HepG2 (cell line): ENCODE data around the gene C1QTNF6. TPM values are rescaled to one million over a fixed set of nuclear protein-coding genes. Genes with fewer than 3 reads are reported as not detected.

Experiments used
- ARNT ChIP-seq: fragments of 450-650 bp; IDR thresholded peaks from 2 replicates; pipeline ENCODE4 v1.6.1; 2017
- ATF7 ChIP-seq, 2 experiments: fragments of 450-650 bp in 1 of 2; sonication (generic) in 1 of 2; formaldehyde crosslinking in 1 of 2; IDR thresholded peaks; 2 replicates each; pipeline versions ENCODE4 v1.4.0 to v1.6.1; 2016 to 2020; ENCODE audit warnings: antibody characterized with exemption in 1 of 2, mild to moderate bottlenecking in 1 of 2, missing genetic modification reagents in 1 of 2
- KAT8 ChIP-seq: IDR thresholded peaks from 2 replicates; pipeline ENCODE4 v1.6.1; 2016; ENCODE audit warnings: missing genetic modification reagents, missing compliant biosample characterization
- NFKBIZ ChIP-seq: IDR thresholded peaks from 2 replicates; pipeline ENCODE4 v1.6.1; 2018; ENCODE audit warnings: missing genetic modification reagents, missing compliant biosample characterization
- NKX3-1 ChIP-seq: sonication (generic); formaldehyde crosslinking; IDR thresholded peaks from 2 replicates; pipeline ENCODE4 v1.5.0; 2020; ENCODE audit warnings: missing genetic modification reagents
- REL ChIP-seq: sonication (generic); formaldehyde crosslinking; conservative IDR thresholded peaks from 2 replicates; pipeline ENCODE4 v1.8.0; 2022; ENCODE audit warnings: mild to moderate bottlenecking, missing genetic modification reagents, moderate library complexity
- SP1 ChIP-seq, 2 experiments: fragments of 450-650 bp in 1 of 2; sonication (generic) in 1 of 2; formaldehyde crosslinking in 1 of 2; IDR thresholded peaks; 2 replicates each; pipeline versions ENCODE4 v1.4.0 to v1.6.1; 2016 to 2020; ENCODE audit warnings: missing genetic modification reagents in 1 of 2
- TOPORS ChIP-seq: sonication (generic); formaldehyde crosslinking; IDR thresholded peaks from 2 replicates; pipeline ENCODE4 v1.8.0; 2023; ENCODE audit warnings: mild to moderate bottlenecking, missing genetic modification reagents
- ZFYVE20 ChIP-seq: sonication (generic); formaldehyde crosslinking; IDR thresholded peaks from 2 replicates; pipeline ENCODE4 v1.8.0; 2023; ENCODE audit warnings: low read depth, mild to moderate bottlenecking, moderate library complexity, missing genetic modification reagents, borderline replicate concordance
- ZNF24 ChIP-seq: fragments of 450-650 bp; IDR thresholded peaks from 2 replicates; pipeline ENCODE4 v1.6.1; 2017; ENCODE audit warnings: antibody characterized with exemption, mild to moderate bottlenecking
- ZNF773 ChIP-seq: sonication (generic); formaldehyde crosslinking; IDR thresholded peaks from 2 replicates; pipeline ENCODE4 v1.4.0; 2020; ENCODE audit warnings: missing genetic modification reagents, borderline replicate concordance
- polyA plus RNA-seq, 8 experiments: library from polyadenylated mRNA; depleted of rRNA in 3 of 8; stranded (reverse) in 7 of 8; unstranded in 1 of 8; fragments of >200 nt; fragmentation: Illumina TruSeq in 4 of 8; extraction: Trizol in 4 of 8; gene quantifications; 2 replicates each; pipeline versions ENCODE4 v1.2.1 to v1.2.3, GENCODE V29; 2011 to 2016; ENCODE audit warnings: low read depth in 4 of 8, missing spikeins in 1 of 8, mixed read lengths in 1 of 8; ENCODE audit not compliant: insufficient read depth in 1 of 8
- total RNA-seq, 5 experiments: library from RNA; depleted of rRNA; stranded (reverse); fragments of >200 nt; fragmentation: Illumina TruSeq; extraction: Trizol; gene quantifications; 2 replicates each; pipeline ENCODE4 v1.2.3, GENCODE V29; 2016; ENCODE audit warnings: low read depth in 1 of 5
- TF ChIP-seq, protein P1 (sequence below): sonication (generic); formaldehyde crosslinking; IDR thresholded peaks from 2 replicates; pipeline ENCODE4 v1.5.0; 2020; ENCODE audit warnings: mild to moderate bottlenecking, missing genetic modification reagents
- TF ChIP-seq, protein P2 (sequence below): IDR thresholded peaks from 2 replicates; pipeline ENCODE4 v1.6.1; 2016; ENCODE audit warnings: low read depth
- TF ChIP-seq, protein P3 (sequence below): sonication (generic); formaldehyde crosslinking; IDR thresholded peaks from 2 replicates; pipeline ENCODE4 v1.4.0; 2020; ENCODE audit warnings: missing genetic modification reagents
- TF ChIP-seq, protein P4 (sequence below): sonication (generic); formaldehyde crosslinking; conservative IDR thresholded peaks from 2 replicates; pipeline ENCODE4 v1.8.0; 2022; ENCODE audit warnings: missing genetic modification reagents
- TF ChIP-seq, protein P5 (sequence below): sonication (generic); formaldehyde crosslinking; IDR thresholded peaks from 2 replicates; pipeline ENCODE4 v1.4.0; 2020; ENCODE audit warnings: mild to moderate bottlenecking, missing genetic modification reagents

The C1QTNF6 gene
- total and polyA plus RNA-seq, 2 of the 13 experiments (the other 11 are each of a cell fraction or from before 2014, with no cell fraction given) = 2.7 to 6.9 TPM

DNA sequence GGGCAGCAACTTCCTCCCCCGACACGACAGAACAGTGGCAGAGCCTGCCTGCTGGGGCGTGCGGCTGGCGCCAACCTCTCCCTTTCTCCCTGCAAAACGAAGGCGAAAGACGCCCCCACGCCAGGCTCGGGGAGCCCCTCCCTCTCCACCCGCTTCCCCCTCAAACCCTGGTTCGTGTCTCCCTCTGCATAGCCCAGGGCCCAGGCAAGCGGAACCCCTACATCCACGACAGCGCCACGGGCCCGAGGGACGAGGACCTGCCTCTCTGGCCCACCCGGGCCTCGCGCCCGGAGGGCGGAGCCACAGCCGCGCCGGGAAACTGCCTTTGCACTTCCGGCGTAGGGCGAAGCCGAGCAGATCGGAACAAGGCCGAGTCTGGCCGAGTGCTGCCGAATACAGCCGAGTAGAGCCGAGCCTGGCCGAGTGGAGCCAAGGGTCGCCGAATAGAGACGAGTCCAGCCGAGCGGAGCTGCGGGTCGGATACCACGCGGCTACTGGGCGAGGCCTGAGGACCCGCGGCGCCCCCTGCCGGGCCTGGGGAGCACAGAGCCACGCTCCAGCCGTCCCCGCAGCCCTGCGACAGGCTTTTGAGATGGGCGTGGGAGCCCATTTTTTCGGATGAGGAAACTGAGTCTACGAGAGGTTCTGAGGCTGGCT, 11.2 kb upstream of the C1QTNF6 start (continued):
- TF ChIP-seq, protein P1, sequence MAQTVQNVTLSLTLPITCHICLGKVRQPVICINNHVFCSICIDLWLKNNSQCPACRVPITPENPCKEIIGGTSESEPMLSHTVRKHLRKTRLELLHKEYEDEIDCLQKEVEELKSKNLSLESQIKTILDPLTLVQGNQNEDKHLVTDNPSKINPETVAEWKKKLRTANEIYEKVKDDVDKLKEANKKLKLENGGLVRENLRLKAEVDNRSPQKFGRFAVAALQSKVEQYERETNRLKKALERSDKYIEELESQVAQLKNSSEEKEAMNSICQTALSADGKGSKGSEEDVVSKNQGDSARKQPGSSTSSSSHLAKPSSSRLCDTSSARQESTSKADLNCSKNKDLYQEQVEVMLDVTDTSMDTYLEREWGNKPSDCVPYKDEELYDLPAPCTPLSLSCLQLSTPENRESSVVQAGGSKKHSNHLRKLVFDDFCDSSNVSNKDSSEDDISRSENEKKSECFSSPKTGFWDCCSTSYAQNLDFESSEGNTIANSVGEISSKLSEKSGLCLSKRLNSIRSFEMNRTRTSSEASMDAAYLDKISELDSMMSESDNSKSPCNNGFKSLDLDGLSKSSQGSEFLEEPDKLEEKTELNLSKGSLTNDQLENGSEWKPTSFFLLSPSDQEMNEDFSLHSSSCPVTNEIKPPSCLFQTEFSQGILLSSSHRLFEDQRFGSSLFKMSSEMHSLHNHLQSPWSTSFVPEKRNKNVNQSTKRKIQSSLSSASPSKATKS = peak; percentile 50
- TF ChIP-seq, protein P2, sequence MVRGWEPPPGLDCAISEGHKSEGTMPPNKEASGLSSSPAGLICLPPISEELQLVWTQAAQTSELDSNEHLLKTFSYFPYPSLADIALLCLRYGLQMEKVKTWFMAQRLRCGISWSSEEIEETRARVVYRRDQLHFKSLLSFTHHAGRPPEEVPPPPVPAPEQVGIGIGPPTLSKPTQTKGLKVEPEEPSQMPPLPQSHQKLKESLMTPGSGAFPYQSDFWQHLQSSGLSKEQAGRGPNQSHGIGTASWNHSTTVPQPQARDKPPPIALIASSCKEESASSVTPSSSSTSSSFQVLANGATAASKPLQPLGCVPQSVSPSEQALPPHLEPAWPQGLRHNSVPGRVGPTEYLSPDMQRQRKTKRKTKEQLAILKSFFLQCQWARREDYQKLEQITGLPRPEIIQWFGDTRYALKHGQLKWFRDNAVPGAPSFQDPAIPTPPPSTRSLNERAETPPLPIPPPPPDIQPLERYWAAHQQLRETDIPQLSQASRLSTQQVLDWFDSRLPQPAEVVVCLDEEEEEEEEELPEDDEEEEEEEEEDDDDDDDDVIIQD = no peak
- TF ChIP-seq TOPORS (CRISPR knock-in tag) (no peak), NKX3-1 (CRISPR knock-in tag) (peak; percentile 78; the same call in 1 of the 2 replicates), REL (peak; percentile 80), NFKBIZ (no peak), ZFYVE20 (CRISPR knock-in tag) (no peak), ZNF773 (no peak), ZNF24 (no peak), ARNT (no peak), ATF7 (IDR thresholded peaks at IDR 0.05) (no peak), ATF7 (CRISPR knock-in tag; IDR thresholded peaks at IDR 0.05) (0 out of 2 replicates have a peak, but pooled peaks have one; percentile 71), KAT8 (CRISPR knock-in tag) (peak; percentile 66), SP1 (IDR thresholded peaks at IDR 0.05) (no peak), SP1 (CRISPR knock-in tag; IDR thresholded peaks at IDR 0.05) (no peak)
- TF ChIP-seq, protein P3, sequence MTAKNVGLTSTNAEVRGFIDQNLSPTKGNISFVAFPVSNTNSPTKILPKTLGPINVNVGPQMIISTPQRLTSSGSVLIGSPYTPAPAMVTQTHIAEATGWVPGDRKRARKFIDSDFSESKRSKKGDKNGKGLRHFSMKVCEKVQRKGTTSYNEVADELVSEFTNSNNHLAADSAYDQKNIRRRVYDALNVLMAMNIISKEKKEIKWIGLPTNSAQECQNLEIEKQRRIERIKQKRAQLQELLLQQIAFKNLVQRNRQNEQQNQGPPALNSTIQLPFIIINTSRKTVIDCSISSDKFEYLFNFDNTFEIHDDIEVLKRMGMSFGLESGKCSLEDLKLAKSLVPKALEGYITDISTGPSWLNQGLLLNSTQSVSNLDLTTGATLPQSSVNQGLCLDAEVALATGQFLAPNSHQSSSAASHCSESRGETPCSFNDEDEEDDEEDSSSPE (CRISPR knock-in tag) = peak; percentile 78
- TF ChIP-seq, protein P4, sequence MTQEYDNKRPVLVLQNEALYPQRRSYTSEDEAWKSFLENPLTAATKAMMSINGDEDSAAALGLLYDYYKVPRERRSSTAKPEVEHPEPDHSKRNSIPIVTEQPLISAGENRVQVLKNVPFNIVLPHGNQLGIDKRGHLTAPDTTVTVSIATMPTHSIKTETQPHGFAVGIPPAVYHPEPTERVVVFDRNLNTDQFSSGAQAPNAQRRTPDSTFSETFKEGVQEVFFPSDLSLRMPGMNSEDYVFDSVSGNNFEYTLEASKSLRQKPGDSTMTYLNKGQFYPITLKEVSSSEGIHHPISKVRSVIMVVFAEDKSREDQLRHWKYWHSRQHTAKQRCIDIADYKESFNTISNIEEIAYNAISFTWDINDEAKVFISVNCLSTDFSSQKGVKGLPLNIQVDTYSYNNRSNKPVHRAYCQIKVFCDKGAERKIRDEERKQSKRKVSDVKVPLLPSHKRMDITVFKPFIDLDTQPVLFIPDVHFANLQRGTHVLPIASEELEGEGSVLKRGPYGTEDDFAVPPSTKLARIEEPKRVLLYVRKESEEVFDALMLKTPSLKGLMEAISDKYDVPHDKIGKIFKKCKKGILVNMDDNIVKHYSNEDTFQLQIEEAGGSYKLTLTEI (CRISPR knock-in tag) = no peak
- TF ChIP-seq, protein P5, sequence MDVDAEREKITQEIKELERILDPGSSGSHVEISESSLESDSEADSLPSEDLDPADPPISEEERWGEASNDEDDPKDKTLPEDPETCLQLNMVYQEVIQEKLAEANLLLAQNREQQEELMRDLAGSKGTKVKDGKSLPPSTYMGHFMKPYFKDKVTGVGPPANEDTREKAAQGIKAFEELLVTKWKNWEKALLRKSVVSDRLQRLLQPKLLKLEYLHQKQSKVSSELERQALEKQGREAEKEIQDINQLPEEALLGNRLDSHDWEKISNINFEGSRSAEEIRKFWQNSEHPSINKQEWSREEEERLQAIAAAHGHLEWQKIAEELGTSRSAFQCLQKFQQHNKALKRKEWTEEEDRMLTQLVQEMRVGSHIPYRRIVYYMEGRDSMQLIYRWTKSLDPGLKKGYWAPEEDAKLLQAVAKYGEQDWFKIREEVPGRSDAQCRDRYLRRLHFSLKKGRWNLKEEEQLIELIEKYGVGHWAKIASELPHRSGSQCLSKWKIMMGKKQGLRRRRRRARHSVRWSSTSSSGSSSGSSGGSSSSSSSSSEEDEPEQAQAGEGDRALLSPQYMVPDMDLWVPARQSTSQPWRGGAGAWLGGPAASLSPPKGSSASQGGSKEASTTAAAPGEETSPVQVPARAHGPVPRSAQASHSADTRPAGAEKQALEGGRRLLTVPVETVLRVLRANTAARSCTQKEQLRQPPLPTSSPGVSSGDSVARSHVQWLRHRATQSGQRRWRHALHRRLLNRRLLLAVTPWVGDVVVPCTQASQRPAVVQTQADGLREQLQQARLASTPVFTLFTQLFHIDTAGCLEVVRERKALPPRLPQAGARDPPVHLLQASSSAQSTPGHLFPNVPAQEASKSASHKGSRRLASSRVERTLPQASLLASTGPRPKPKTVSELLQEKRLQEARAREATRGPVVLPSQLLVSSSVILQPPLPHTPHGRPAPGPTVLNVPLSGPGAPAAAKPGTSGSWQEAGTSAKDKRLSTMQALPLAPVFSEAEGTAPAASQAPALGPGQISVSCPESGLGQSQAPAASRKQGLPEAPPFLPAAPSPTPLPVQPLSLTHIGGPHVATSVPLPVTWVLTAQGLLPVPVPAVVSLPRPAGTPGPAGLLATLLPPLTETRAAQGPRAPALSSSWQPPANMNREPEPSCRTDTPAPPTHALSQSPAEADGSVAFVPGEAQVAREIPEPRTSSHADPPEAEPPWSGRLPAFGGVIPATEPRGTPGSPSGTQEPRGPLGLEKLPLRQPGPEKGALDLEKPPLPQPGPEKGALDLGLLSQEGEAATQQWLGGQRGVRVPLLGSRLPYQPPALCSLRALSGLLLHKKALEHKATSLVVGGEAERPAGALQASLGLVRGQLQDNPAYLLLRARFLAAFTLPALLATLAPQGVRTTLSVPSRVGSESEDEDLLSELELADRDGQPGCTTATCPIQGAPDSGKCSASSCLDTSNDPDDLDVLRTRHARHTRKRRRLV (CRISPR knock-in tag) = no peak
